HG03521 (cell line): Measurements from ENCODE around the gene P2RX1.
"Not testable (repeated sequence)": the region's sequence is repeated elsewhere in the genome, so short reads cannot be mapped to it uniquely, and the experiment has no call there.

Experiments
- ATAC-seq: cut with Tn5 transposase; IDR thresholded peaks from one replicate; pipeline ENCODE4 v1.9.1; 2021; ENCODE audit warnings: mild to moderate bottlenecking, moderate library complexity; ENCODE audit not compliant: unreplicated experiment

Gene P2RX1

GRCh38 chr17:3861761-3862681 is 54.2 kb downstream of the P2RX1 start:
- no peak for ATAC-seq

GRCh38 chr17:3860939-3861700 is 55.1 kb downstream of the P2RX1 start:
- ATAC-seq: no peak

- ATAC-seq: no peak
These were observed 56.3 kb downstream of the P2RX1 start for GRCh38 chr17:3859940-3860339.

GRCh38 chr17:3857261-3858105 is 58.8 kb downstream of the P2RX1 start:
- ATAC-seq: no peak

GRCh38 chr17:3854204-3854603 is 62.1 kb downstream of the P2RX1 start:
- not testable (repeated sequence) for ATAC-seq

- ATAC-seq: no peak
These were observed 63.7 kb downstream of the P2RX1 start for GRCh38 chr17:3852561-3852960.

- no peak for ATAC-seq
These were observed 64.7 kb downstream of the P2RX1 start for GRCh38 chr17:3851461-3852100.

- ATAC-seq: no peak
These were observed 67.9 kb downstream of the P2RX1 start for GRCh38 chr17:3848229-3848835.

GRCh38 chr17:3847165-3847670 is 69.0 kb downstream of the P2RX1 start:
- no peak for ATAC-seq
